Activated naive CD8-positive, alpha-beta T cell (primary cell): ENCODE data around the gene FOSB.
"Not testable (repeated sequence)": the region's sequence is repeated elsewhere in the genome, so short reads cannot be mapped to it uniquely, and the experiment has no call there.

Experiments
- H3K27ac Mint-ChIP-seq: one replicate; pipeline ENCODE4 v1.8.0; 2021; ENCODE audit warnings: mixed read lengths
- H3K27me3 Mint-ChIP-seq: one replicate; pipeline ENCODE4 v1.8.0; 2021; ENCODE audit warnings: mixed read lengths
- H3K36me3 Mint-ChIP-seq: one replicate; pipeline ENCODE4 v1.8.0; 2021; ENCODE audit warnings: mixed read lengths
- H3K4me1 Mint-ChIP-seq: one replicate; pipeline ENCODE4 v1.8.0; 2021; ENCODE audit warnings: low read depth, mixed read lengths
- H3K4me3 Mint-ChIP-seq: one replicate; pipeline ENCODE4 v1.8.0; 2021; ENCODE audit warnings: mild to moderate bottlenecking, mixed read lengths
- H3K9me3 Mint-ChIP-seq: one replicate; pipeline ENCODE4 v1.8.0; 2021; ENCODE audit warnings: low read depth, mixed read lengths

Gene FOSB

GRCh38 chr19:45467456-45468158, at the start of gene FOSB:
Gene FOSB (plus strand): TSS chr19:45467996. CDS start chr19:45468587, 591 bp downstream.
- Mint-ChIP-seq H3K27me3 (no peaks in the 10 kb centered on the region), H3K27ac (peak within 1 kb of the TSS; percentile 91), H3K36me3 (peaks cover 4% of the 10 kb centered on the region), H3K4me1 (peaks cover 31% of the 10 kb centered on the region), H3K4me3 (peak within 1 kb of the TSS; percentile 90), H3K9me3 (no peaks in the 10 kb centered on the region)

DNA sequence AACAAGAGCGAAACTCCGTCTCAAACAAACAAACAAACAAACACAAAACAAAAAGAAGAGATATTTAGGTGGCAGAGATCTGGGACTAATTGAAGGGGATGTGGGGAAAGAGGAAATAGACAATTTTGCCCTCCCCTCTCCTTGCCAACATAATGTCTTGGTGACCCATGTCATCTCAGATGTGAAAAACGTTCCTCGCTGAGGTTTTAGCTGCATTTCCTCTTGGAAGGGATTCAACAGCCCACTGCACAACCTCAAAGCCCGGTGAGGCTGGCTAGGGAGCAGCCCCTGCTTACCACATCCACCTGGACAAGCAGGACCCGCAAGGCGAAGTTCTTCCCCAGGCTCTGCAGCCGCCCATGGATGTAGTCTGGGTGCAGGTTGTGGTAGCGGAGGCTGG, 49.0 kb upstream of the FOSB start:
- Mint-ChIP-seq H3K4me1 (peaks cover 34% of the 10 kb centered on the region), H3K9me3 (no peaks in the 10 kb centered on the region), H3K27ac (no peak overlapping the region), H3K36me3 (peaks cover 4% of the 10 kb centered on the region), H3K27me3 (no peaks in the 10 kb centered on the region), H3K4me3 (no peak overlapping the region)

- Mint-ChIP-seq H3K27me3 (no peaks in the 10 kb centered on the region), H3K27ac (peak overlapping the region; percentile 46), H3K4me3 (peak overlapping the region; percentile 32), H3K9me3 (no peaks in the 10 kb centered on the region), H3K4me1 (peaks cover 40% of the 10 kb centered on the region), H3K36me3 (peaks cover 4% of the 10 kb centered on the region)
These were observed 48.4 kb upstream of the FOSB start for GRCh38 chr19:45419396-45419795.

GRCh38 chr19:45419895-45420294, 47.9 kb upstream of the FOSB start:
- Mint-ChIP-seq H3K4me3 (no peak overlapping the region), H3K27ac (no peak overlapping the region), H3K36me3 (peaks cover 4% of the 10 kb centered on the region), H3K9me3 (no peaks in the 10 kb centered on the region), H3K27me3 (no peaks in the 10 kb centered on the region), H3K4me1 (peaks cover 44% of the 10 kb centered on the region)

- Mint-ChIP-seq H3K4me1 (peaks cover 44% of the 10 kb centered on the region), H3K27ac (no peak overlapping the region), H3K4me3 (peak overlapping the region; percentile 28), H3K9me3 (no peaks in the 10 kb centered on the region), H3K36me3 (peaks cover 4% of the 10 kb centered on the region), H3K27me3 (no peaks in the 10 kb centered on the region)
These were observed 47.4 kb upstream of the FOSB start for GRCh38 chr19:45420356-45420755.

DNA sequence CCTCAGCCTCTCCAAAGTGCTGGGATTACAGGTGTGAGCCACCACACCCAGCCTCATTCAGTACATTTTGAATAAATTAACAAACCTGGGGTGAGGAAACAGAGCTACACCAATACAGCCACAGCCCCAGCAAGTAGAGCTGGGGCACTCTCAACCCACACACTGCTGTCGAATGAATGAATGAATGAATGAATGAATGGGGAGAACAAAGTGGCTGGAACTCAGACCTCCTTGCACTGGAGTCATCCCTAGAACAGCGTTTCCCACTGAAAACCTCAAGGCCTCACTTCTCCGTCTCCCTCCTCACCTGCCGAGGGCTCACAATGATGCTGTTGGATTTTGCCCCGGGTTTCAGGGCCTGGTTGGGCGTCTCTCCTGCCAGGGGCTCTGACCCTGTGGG, 46.9 kb upstream of the FOSB start:
- no peaks in the 10 kb centered on the region for H3K9me3 Mint-ChIP-seq
- peaks cover 47% of the 10 kb centered on the region for H3K4me1 Mint-ChIP-seq
- H3K4me3 Mint-ChIP-seq, result peak overlapping the region; percentile 42
- H3K27me3 Mint-ChIP-seq, result no peaks in the 10 kb centered on the region
- H3K27ac Mint-ChIP-seq, result no peak overlapping the region
- peaks cover 4% of the 10 kb centered on the region for H3K36me3 Mint-ChIP-seq

- peaks cover 47% of the 10 kb centered on the region for H3K4me1 Mint-ChIP-seq
- H3K4me3 Mint-ChIP-seq, result peak overlapping the region; percentile 62
- peaks cover 4% of the 10 kb centered on the region for H3K36me3 Mint-ChIP-seq
- H3K27me3 Mint-ChIP-seq, result no peaks in the 10 kb centered on the region
- no peaks in the 10 kb centered on the region for H3K9me3 Mint-ChIP-seq
- H3K27ac Mint-ChIP-seq, result peak overlapping the region; percentile 13
These were observed 45.8 kb upstream of the FOSB start for GRCh38 chr19:45421947-45422498.

GRCh38 chr19:45423033-45423588, 44.7 kb upstream of the FOSB start:
- H3K27ac Mint-ChIP-seq, result peak overlapping the region; percentile 92
- no peaks in the 10 kb centered on the region for H3K27me3 Mint-ChIP-seq
- H3K4me3 Mint-ChIP-seq, result peak overlapping the region; percentile 93
- H3K36me3 Mint-ChIP-seq, result peaks cover 4% of the 10 kb centered on the region
- no peaks in the 10 kb centered on the region for H3K9me3 Mint-ChIP-seq
- peaks cover 51% of the 10 kb centered on the region for H3K4me1 Mint-ChIP-seq

DNA sequence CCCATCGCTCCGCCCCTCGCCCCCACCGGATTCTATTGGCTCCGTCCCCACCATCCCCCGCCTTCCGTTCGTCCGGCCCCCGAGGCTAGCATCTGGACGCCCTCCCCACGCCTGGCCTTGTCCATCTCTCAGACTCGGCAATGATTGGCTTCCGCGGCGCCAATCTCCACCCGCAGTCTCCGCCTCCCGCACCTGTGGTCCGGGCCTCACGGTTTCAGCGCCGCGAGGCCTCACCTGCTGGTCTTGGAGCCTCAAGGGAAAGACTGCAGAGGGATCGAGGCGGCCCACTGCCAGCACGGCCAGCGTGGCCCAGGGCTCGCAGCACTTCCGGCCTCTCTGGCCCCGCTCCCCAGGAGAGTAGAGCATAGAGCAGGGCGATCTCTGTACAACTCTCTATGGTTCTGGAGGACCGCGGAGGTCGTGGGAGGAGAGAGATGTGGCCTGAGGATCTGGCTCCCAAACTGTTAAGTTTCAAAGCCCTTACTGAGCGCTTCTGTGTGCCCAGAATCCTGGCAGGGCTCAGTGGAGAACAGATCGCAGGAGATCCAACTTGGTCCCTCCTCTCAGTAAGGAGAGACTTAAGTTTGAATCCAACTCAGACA, 44.1 kb upstream of the FOSB start, which contains the start of gene ERCC1:
ERCC1 (minus strand) TSS at position 329 of the 602 bp plus-strand sequence. CDS start 543 bp downstream, outside the sequence.
- H3K36me3 Mint-ChIP-seq, result peaks cover 4% of the 10 kb centered on the region
- H3K4me1 Mint-ChIP-seq, result peaks cover 51% of the 10 kb centered on the region

DNA sequence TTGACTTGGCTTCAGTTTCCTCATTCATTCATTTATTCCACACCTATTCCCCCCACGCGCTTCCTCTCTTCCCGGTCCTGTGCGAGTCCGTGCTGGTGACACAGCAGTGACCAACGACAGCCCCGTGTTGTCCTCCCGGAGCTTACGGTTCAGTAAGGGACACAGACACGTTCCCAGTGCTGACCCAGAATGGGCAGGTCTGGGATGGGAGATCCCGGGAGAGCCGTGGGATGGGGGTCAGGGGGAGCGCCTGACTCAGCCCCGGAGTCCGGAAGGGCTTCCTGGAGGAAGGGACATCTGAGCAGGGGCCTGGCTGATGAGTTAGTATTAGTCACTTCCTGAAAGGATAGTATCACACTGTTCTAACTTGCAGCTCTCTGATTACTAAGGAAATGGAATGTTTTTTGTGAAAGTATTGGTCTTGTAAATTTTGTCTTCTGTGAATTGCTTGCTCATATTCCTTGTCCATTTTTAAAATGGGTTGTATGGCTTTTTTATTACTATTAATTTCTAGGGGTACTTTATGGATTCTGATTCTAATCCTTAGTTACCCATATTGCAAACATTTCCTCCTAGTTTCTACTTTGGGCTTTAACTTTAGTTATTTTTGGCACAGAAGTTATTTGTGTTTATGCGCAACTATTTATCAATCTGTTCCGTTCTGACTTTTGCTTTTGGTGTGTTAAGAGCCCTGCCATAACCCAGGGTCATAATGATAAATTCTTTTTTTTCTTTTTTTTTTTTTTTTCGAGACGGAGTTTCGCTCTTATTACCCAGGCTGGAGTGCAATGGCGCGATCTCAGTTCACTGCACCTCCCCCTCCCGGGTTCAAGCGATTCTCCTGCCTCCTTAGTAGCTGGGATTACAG, 43.4 kb upstream of the FOSB start:
- no peaks in the 10 kb centered on the region for H3K9me3 Mint-ChIP-seq
- H3K4me1 Mint-ChIP-seq, result peaks cover 44% of the 10 kb centered on the region
- H3K27me3 Mint-ChIP-seq, result no peaks in the 10 kb centered on the region
- peak overlapping the region; percentile 92 for H3K27ac Mint-ChIP-seq
- peak overlapping the region; percentile 93 for H3K4me3 Mint-ChIP-seq
- H3K36me3 Mint-ChIP-seq, result peaks cover 4% of the 10 kb centered on the region

More for the DNA sequence above, 44.1 kb upstream of the FOSB start, which contains the start of gene ERCC1:
- Mint-ChIP-seq H3K27ac (peak within 1 kb of the TSS; percentile 92), H3K27me3 (no peaks in the 10 kb centered on the region), H3K9me3 (no peaks in the 10 kb centered on the region), H3K4me3 (peak within 1 kb of the TSS; percentile 93)

GRCh38 chr19:45428384-45429231, 39.2 kb upstream of the FOSB start:
- Mint-ChIP-seq H3K27me3 (no peaks in the 10 kb centered on the region), H3K4me3 (peak overlapping the region; percentile 76), H3K27ac (no peak overlapping the region), H3K4me1 (peaks cover 21% of the 10 kb centered on the region), H3K9me3 (no peaks in the 10 kb centered on the region), H3K36me3 (no peaks in the 10 kb centered on the region)

GRCh38 chr19:45429896-45430295, 37.9 kb upstream of the FOSB start:
- not testable (repeated sequence) for H3K4me1 Mint-ChIP-seq

DNA sequence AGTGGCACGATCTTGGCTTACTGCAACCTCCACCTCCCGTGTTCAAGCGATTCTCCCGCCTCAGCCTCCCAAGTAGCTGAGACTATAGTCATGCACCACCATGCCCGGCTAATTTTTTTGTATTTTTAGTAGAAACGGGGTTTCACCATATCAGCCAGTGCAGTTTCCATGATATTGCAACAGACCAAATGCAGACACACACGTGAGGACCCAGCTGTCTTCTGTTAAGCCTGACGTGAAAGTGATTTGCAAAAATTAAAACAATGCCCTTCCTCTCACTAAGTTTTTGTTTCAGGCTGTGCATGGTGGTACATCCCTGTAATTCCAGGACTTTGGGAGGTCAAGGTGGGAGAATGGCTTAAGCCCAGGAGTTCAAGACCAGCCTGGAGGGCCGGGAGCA, 36.8 kb upstream of the FOSB start:
- H3K27me3 Mint-ChIP-seq, H3K4me3 Mint-ChIP-seq, H3K27ac Mint-ChIP-seq, H3K9me3 Mint-ChIP-seq, H3K4me1 Mint-ChIP-seq, H3K36me3 Mint-ChIP-seq: not testable (repeated sequence)

More at GRCh38 chr19:45429896-45430295, 37.9 kb upstream of the FOSB start:
- not testable (repeated sequence) for H3K27ac Mint-ChIP-seq, H3K27me3 Mint-ChIP-seq, H3K9me3 Mint-ChIP-seq, H3K4me3 Mint-ChIP-seq, H3K36me3 Mint-ChIP-seq

DNA sequence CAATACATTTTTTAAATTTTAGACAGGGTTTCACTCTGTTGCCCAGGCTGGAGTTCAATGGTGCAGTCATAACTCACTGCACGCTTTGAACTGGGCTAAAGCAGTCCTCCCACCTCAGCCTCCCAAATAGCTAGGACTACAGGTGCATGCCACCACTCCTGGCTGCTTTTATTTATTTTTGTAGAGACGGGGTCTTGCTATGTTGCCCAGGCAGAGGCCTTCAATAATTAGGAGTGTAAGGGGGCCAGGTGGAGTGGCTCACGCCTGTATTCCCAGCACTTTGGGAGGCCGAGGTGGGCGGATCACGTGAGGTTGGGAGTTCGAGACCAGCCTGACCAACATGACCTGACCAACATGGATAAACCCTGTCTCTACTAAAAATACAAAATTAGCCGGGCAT, 35.3 kb upstream of the FOSB start:
- not testable (repeated sequence) for H3K4me1 Mint-ChIP-seq, H3K9me3 Mint-ChIP-seq, H3K4me3 Mint-ChIP-seq, H3K36me3 Mint-ChIP-seq, H3K27ac Mint-ChIP-seq, H3K27me3 Mint-ChIP-seq
